ENCODE measurements around the gene NKX1-1. TPM values are rescaled to one million over a fixed set of nuclear protein-coding genes. Genes with fewer than 3 reads are reported as not detected.

The NKX1-1 gene
- total RNA-seq, 6 experiments from 2014 or later, result not detected

- H3K27me3 Mint-ChIP-seq (ENCODE audit: insufficient read depth), result peaks cover 15% of the 10 kb centered on the region
Measured at GRCh38 chr4:1403591-1404572, 2.4 kb downstream of the NKX1-1 start.

DNA sequence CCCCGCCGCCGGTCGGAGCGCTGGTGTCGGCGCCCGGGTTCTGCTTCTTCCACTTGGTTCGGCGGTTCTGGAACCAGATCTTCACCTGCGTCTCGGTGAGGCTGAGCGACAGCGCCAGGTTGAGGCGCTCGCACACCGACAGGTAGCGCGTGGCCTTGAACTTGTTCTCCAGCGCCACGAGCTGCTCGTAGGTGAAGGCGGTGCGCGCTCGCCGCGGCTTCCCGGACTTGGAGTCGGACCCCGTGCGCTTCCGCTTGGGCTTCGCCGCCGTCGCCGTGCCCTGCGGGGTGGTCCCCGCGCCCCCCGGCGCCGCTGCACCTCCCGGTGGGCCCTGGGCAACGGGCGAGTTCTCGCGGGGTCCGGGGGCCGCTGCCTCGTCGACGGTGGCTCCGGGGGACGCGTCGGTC, 3.1 kb downstream of the NKX1-1 start:
- no peaks in the 10 kb centered on the region for H3K4me1 Mint-ChIP-seq (ENCODE audit: low read depth)
- peaks cover 11% of the 10 kb centered on the region for H3K27me3 Mint-ChIP-seq (ENCODE audit: insufficient read depth)
- peaks cover 8% of the 10 kb centered on the region for H3K9me3 Mint-ChIP-seq
- H3K36me3 Mint-ChIP-seq (ENCODE audit: low read depth), result no peaks in the 10 kb centered on the region
- H3K4me3 Mint-ChIP-seq, result no peak overlapping the region
- no peak for DNase-seq
- TF ChIP-seq CTCF (IDR thresholded peaks at IDR 0.05), result no peak
- no peak overlapping the region for H3K27ac Mint-ChIP-seq

More at GRCh38 chr4:1403591-1404572, 2.4 kb downstream of the NKX1-1 start:
- H3K36me3 Mint-ChIP-seq (ENCODE audit: low read depth), result no peaks in the 10 kb centered on the region
- H3K9me3 Mint-ChIP-seq, result peaks cover 7% of the 10 kb centered on the region
- no peak for TF ChIP-seq CTCF (IDR thresholded peaks at IDR 0.05)
- no peak overlapping the region for H3K27ac Mint-ChIP-seq
- H3K4me1 Mint-ChIP-seq (ENCODE audit: low read depth), result no peaks in the 10 kb centered on the region
- no peak overlapping the region for H3K4me3 Mint-ChIP-seq
- no peak for DNase-seq

DNA sequence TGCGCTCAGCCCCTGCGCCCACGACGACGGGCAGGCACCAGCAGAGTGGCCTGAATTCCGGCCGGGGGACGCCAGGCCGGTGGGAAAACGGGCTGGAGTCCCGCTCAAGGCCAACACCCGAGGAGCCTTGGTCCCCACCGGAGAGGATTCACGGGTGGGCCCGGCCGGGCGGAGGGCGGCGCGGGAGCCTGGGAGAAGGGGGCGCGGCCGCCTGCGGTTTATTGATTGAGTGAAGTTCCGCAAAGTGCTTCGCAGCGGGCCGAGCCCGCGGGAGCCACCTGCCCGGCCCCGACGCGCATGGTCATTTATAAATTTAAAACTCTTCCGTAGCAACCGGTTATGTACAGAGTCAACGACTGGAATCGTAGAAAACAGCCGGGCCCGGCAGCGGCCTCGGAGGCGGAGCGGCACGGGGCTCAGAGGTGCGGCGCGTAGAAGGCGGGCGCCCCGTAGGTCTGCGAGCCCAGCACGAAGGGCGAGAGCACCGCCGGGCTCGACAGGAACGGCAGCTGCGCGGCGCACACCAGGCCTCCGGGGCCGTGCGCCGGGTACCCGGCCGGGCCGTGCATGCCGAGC, 3.6 kb downstream of the NKX1-1 start:
- H3K36me3 Mint-ChIP-seq (ENCODE audit: low read depth), result no peaks in the 10 kb centered on the region
- no peaks in the 10 kb centered on the region for H3K4me1 Mint-ChIP-seq (ENCODE audit: low read depth)
- TF ChIP-seq CTCF (IDR thresholded peaks at IDR 0.05), result no peak
- peaks cover 8% of the 10 kb centered on the region for H3K27me3 Mint-ChIP-seq (ENCODE audit: insufficient read depth)
- peaks cover 8% of the 10 kb centered on the region for H3K9me3 Mint-ChIP-seq
- H3K27ac Mint-ChIP-seq, result no peak overlapping the region
- no peak overlapping the region for H3K4me3 Mint-ChIP-seq
- no peak for DNase-seq

DNA sequence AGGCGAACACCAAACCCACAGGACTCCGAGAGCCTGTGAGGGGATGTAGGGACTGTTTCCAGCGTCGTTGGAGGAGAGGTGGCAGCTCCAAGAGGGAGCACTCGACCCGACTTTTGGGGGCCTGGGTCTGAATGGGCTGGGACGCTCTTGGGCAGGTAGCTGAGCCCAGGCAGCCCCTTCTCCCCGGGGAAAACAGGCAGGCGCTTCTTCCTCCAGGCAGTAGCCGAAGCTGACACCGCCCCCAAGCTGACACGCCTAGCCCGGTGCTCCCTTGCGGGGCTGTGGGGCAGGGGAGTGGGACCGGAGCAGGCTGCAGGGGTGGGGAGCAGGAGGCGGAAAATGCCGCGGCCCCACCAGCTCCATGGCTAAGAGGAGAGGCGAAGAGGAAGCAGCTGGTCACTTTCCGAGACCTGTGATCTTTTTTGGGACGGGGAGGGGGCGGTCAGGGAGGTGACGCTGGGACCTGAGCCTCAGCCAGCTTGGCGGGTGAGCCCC, 4.2 kb downstream of the NKX1-1 start:
- peaks cover 8% of the 10 kb centered on the region for H3K9me3 Mint-ChIP-seq

More for the DNA sequence above, 4.2 kb downstream of the NKX1-1 start:
- Mint-ChIP-seq H3K27me3 (ENCODE audit: insufficient read depth) (peaks cover 5% of the 10 kb centered on the region), H3K4me3 (no peak overlapping the region), H3K27ac (no peak overlapping the region), H3K4me1 (ENCODE audit: low read depth) (no peaks in the 10 kb centered on the region), H3K36me3 (ENCODE audit: low read depth) (no peaks in the 10 kb centered on the region)
- DNase-seq, result no peak
- TF ChIP-seq CTCF (IDR thresholded peaks at IDR 0.05), result no peak

Data from HFFc6 (cell line).